ENCODE results near the gene PAK2.

DNA sequence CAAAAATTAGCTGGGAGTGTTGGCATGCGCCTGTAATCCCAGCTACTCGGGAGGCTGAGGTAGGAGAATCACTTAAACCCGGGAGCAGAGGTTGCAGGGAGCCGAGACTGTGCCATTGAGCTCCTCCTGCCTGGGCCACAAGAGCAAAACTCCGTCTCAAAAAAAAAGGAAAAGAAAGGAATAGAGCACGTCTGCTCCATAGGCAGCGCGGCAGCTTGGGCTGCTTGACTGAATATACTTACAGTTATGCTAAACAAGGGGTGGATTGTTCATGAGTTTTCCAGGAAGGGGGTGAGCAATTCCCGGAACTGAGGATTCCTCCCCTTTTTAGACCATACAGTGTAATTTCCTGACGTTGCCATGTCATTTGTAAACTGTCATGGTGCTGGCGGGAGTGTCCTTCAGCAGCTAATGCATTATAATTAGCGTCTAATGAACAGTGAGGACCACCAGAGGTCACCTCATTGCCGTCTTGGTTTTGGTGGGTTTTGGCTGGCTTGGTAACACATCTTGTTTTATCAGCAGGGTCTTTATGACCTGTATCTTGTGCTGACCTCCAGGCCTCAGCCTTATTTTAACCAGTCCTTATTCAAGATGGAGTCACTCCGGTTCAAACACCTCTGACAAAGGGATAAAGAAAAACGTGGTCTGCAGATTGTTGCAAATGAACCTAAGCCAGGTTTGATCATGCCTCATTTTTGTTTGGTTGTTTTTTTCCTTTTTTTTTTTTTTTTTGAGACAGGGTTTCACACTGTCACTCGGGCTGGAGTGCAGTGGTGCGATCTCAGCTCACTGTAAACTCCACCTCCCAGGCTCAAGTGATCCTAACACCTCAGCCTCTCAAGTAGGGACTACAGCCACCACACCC lies 103.1 kb downstream of the PAK2 start:
- TF ChIP-seq POLR2A (IDR thresholded peaks at IDR 0.05; ENCODE audit: low read depth, low read length): no peak
- no peak for TF ChIP-seq POU2F2 (IDR thresholded peaks at IDR 0.05; ENCODE audit: low read depth, low read length)
- TF ChIP-seq TAF1 (IDR thresholded peaks at IDR 0.05; ENCODE audit: low read depth, low read length): no peak
- TF ChIP-seq POLR2AphosphoS5 (IDR thresholded peaks at IDR 0.05; ENCODE audit: low read depth, low read length): no peak
